Measurements from ENCODE around the gene RNF128. TPM values are rescaled to one million over a fixed set of nuclear protein-coding genes. Genes with fewer than 3 reads are reported as not detected.

The RNF128 gene
- total RNA-seq, 1 experiment from 2014 or later = 0.17 TPM

- no peaks in the 10 kb centered on the region for H3K9me2 ChIP-seq (ENCODE audit: insufficient read depth)
- H3K4me3 ChIP-seq = no peak overlapping the region
- CTCF ChIA-PET = no interaction called here
- H3K79me2 ChIP-seq (ENCODE audit: low read depth) = no peaks in the 10 kb centered on the region
- no peaks in the 10 kb centered on the region for H3K9me3 ChIP-seq (ENCODE audit: insufficient read depth, low read depth)
- H3F3A ChIP-seq (ENCODE audit: insufficient read depth, low read depth) = no peaks in the 10 kb centered on the region
- no peak for DNase-seq
- intact Hi-C loops (cut with micrococcal nuclease; ENCODE audit: unreplicated experiment) = no loop called here
- no peak overlapping the region for H2AFZ ChIP-seq
- H3K27ac ChIP-seq = no peak overlapping the region
- H3K36me3 ChIP-seq (ENCODE audit: low read depth) = no peaks in the 10 kb centered on the region
- TF ChIP-seq EZH2 (IDR thresholded peaks at IDR 0.05; ENCODE audit: low read depth) (no peak), CTCF (conservative IDR thresholded peaks at IDR 0.05) (no peak)
- POLR2A ChIA-PET (ENCODE audit: unreplicated experiment) = no interaction called here
- no peaks in the 10 kb centered on the region for H3K4me1 ChIP-seq (replicated peaks; ENCODE audit: insufficient read depth)
- no peak overlapping the region for H3K4me2 ChIP-seq
- no peaks in the 10 kb centered on the region for H4K20me1 ChIP-seq (ENCODE audit: insufficient read depth)
- no peaks in the 10 kb centered on the region for H3K27me3 ChIP-seq (ENCODE audit: insufficient read depth, low read depth)
- no TSS peak for BruUV-seq (replicated peaks)
Observed at GRCh38 chrX:106718709-106719108, 7.8 kb upstream of the RNF128 start.

- Histone ChIP-seq H3K4me3 (peak overlapping the region; percentile 71), H3K36me3 (ENCODE audit: low read depth) (no peaks in the 10 kb centered on the region), H4K20me1 (ENCODE audit: insufficient read depth) (no peaks in the 10 kb centered on the region), H3K79me2 (ENCODE audit: low read depth) (no peaks in the 10 kb centered on the region), H3K9me3 (ENCODE audit: insufficient read depth, low read depth) (no peaks in the 10 kb centered on the region), H3F3A (ENCODE audit: insufficient read depth, low read depth) (no peaks in the 10 kb centered on the region; the same call in 1 of the 2 replicates), H3K9me2 (ENCODE audit: insufficient read depth) (no peaks in the 10 kb centered on the region), H2AFZ (peak overlapping the region; percentile 92), H3K4me1 (replicated peaks; ENCODE audit: insufficient read depth) (no peaks in the 10 kb centered on the region; the same call in 1 of the 2 replicates), H3K27me3 (ENCODE audit: insufficient read depth, low read depth) (no peaks in the 10 kb centered on the region), H3K27ac (no peak overlapping the region), H3K4me2 (peak overlapping the region; percentile 92)
- no TSS peak for BruUV-seq (replicated peaks)
- TF ChIP-seq CTCF (conservative IDR thresholded peaks at IDR 0.05) = no peak
- intact Hi-C loops (cut with micrococcal nuclease; ENCODE audit: unreplicated experiment) = no loop called here
- ChIA-PET POLR2A (ENCODE audit: unreplicated experiment) (no interaction called here), CTCF (no interaction called here)
- DNase-seq = no peak
Observed at GRCh38 chrX:106725931-106726330, 570 bp upstream of the RNF128 start.

GRCh38 chrX:106728337-106728736 is 1.8 kb downstream of the RNF128 start:
- no peak for TF ChIP-seq CTCF (conservative IDR thresholded peaks at IDR 0.05)
- TF ChIP-seq EZH2 (IDR thresholded peaks at IDR 0.05; ENCODE audit: low read depth) = no peak
- H3K27me3 ChIP-seq (ENCODE audit: insufficient read depth, low read depth) = no peaks in the 10 kb centered on the region
- H2AFZ ChIP-seq = no peak overlapping the region
- intact Hi-C loops (cut with micrococcal nuclease; ENCODE audit: unreplicated experiment) = no loop called here
- H3K79me2 ChIP-seq (ENCODE audit: low read depth) = no peaks in the 10 kb centered on the region
- H3K9me2 ChIP-seq (ENCODE audit: insufficient read depth) = no peaks in the 10 kb centered on the region
- no peaks in the 10 kb centered on the region for H3K9me3 ChIP-seq (ENCODE audit: insufficient read depth, low read depth)
- no peak for DNase-seq
- no peak overlapping the region for H3K4me3 ChIP-seq
- H3K4me1 ChIP-seq (replicated peaks; ENCODE audit: insufficient read depth) = no peaks in the 10 kb centered on the region; the same call in 1 of the 2 replicates
- POLR2A ChIA-PET (ENCODE audit: unreplicated experiment) = no interaction called here
- CTCF ChIA-PET = no interaction called here
- no peak overlapping the region for H3K27ac ChIP-seq
- no peak overlapping the region for H3K4me2 ChIP-seq
- no peaks in the 10 kb centered on the region for H3K36me3 ChIP-seq (ENCODE audit: low read depth)
- no TSS peak for BruUV-seq (replicated peaks)
- H3F3A ChIP-seq (ENCODE audit: insufficient read depth, low read depth) = no peaks in the 10 kb centered on the region; the same call in 1 of the 2 replicates
- H4K20me1 ChIP-seq (ENCODE audit: insufficient read depth) = no peaks in the 10 kb centered on the region

Measured in PC-9 (cell line).